ENCODE measurements around the gene PTPRN.

DNA sequence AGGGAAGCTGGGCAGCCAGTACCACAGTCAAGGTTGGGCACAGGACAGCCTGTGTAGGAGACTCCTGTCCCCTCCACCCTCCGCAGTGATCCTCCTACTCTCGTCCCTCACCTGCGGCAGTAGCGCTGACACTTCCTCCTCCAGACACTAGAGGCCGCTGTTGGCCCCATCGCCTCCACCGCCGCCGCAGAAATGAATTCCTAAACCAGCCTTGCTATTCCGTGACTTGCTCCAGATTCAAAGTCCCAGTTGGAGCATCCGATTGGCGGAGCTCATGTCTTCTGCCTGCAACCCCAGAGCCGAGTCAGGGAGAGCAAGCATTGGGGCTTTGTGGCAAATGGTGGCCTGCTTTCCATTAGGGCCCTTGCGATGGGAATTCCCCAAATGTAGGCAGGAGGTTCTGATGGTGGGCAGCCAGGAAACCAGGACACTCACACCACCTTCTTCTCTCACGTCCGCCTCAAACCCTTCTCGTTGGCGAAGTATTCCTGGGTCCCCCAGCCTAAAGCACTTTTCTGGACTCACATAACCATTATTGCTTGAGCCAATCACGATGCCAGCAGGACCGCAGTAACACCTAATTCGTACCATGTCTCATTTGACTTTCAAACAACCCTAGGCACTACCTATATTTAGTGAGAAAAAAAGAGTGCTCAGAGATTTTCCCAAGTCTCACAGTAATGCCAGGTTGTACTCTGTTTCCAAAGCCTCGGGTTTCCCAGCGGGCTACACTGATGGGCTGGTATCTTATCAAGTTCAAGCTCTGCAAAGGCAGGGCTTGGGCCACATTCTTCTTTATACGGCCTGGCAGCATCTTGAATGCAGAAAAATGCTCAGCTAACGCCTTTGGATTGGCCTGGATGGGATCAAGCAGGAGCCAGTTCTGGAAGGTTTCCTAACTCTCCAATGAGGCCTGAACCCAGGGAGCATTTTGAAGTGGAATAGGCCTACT, 31.2 kb downstream of the PTPRN start:
- TF ChIP-seq, protein P1, sequence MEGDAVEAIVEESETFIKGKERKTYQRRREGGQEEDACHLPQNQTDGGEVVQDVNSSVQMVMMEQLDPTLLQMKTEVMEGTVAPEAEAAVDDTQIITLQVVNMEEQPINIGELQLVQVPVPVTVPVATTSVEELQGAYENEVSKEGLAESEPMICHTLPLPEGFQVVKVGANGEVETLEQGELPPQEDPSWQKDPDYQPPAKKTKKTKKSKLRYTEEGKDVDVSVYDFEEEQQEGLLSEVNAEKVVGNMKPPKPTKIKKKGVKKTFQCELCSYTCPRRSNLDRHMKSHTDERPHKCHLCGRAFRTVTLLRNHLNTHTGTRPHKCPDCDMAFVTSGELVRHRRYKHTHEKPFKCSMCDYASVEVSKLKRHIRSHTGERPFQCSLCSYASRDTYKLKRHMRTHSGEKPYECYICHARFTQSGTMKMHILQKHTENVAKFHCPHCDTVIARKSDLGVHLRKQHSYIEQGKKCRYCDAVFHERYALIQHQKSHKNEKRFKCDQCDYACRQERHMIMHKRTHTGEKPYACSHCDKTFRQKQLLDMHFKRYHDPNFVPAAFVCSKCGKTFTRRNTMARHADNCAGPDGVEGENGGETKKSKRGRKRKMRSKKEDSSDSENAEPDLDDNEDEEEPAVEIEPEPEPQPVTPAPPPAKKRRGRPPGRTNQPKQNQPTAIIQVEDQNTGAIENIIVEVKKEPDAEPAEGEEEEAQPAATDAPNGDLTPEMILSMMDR (IDR thresholded peaks at IDR 0.05): peak; percentile 94 to 98 (median 94)
- TF ChIP-seq POLR2A (IDR thresholded peaks at IDR 0.05): no peak
